Adrenal gland (tissue), 5 donors: ENCODE results near the gene ZNF813.

Experiments used
- CTCF ChIP-seq, 6 experiments: fragments of 450-650 bp in 4 of 6; fragments of 200-600 bp in 2 of 6; sonication (generic) in 1 of 6; IDR thresholded peaks; 1 replicate in 5 of 6; 2 replicates in 1 of 6; pipeline versions ENCODE4 v1.5.1 to v1.8.0; 2016 to 2021; ENCODE audit warnings: antibody characterized with exemption in 6 of 6, mild to moderate bottlenecking in 2 of 6, moderate library complexity in 1 of 6
- POLR2A ChIP-seq, 2 donors: fragments of 450-650 bp; IDR thresholded peaks; one replicate each; pipeline ENCODE4 v1.6.1; 2017; ENCODE audit warnings: antibody characterized with exemption in 2 of 2, mild to moderate bottlenecking in 2 of 2, moderate library complexity in 1 of 2
- donor health status: DM: no; HTN: no; CAD: no.

DNA sequence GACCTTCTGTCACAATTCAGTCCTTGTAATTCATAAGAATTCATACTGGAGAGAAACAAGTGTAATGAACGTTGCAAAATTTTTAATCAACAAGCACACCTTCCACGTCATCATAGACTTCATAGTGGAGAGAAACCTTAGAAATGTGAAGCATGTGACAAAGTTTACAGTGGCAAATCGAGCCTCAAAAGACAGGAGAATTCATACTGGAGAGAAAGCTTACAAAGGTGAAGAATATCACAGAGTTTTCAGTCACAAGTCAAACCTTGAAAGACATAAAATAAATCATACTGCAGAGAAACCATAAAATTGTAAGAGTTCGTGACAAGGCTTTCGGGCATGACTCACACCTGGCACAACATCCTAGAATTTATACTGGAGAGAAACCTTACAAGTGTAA is 24.6 kb downstream of the ZNF813 start:
- TF ChIP-seq POLR2A (IDR thresholded peaks at IDR 0.05), result no peak
- no peak for TF ChIP-seq CTCF (IDR thresholded peaks at IDR 0.05)
